ENCODE results near the gene VCP. TPM values are rescaled to one million over a fixed set of nuclear protein-coding genes. Genes with fewer than 3 reads are reported as not detected.

The VCP gene
- total RNA-seq, 2 experiments from 2014 or later, result 215 to 224 TPM

GRCh38 chr9:35059438-35059837, 13.0 kb downstream of the VCP start:
- no peaks in the 10 kb centered on the region for H3K4me1 Mint-ChIP-seq (ENCODE audit: low read depth)
- no peak overlapping the region for H3K4me3 Mint-ChIP-seq
- no peak for DNase-seq
- H3K27ac Mint-ChIP-seq, result peak overlapping the region; percentile 31
- ATAC-seq, result no peak
- no peaks in the 10 kb centered on the region for H3K27me3 Mint-ChIP-seq
- TF ChIP-seq, protein P1, sequence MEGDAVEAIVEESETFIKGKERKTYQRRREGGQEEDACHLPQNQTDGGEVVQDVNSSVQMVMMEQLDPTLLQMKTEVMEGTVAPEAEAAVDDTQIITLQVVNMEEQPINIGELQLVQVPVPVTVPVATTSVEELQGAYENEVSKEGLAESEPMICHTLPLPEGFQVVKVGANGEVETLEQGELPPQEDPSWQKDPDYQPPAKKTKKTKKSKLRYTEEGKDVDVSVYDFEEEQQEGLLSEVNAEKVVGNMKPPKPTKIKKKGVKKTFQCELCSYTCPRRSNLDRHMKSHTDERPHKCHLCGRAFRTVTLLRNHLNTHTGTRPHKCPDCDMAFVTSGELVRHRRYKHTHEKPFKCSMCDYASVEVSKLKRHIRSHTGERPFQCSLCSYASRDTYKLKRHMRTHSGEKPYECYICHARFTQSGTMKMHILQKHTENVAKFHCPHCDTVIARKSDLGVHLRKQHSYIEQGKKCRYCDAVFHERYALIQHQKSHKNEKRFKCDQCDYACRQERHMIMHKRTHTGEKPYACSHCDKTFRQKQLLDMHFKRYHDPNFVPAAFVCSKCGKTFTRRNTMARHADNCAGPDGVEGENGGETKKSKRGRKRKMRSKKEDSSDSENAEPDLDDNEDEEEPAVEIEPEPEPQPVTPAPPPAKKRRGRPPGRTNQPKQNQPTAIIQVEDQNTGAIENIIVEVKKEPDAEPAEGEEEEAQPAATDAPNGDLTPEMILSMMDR (IDR thresholded peaks at IDR 0.05), result no peak
- ChIA-PET CTCF (no interaction called here), POLR2A (interaction anchor here (0.8 to 1.6 kb wide), 3 partner anchors 8 to 12 kb away, joined by 3 to 8 read pairs (median 6); no protein-coding TSS in a partner anchor)
- H3K36me3 Mint-ChIP-seq (ENCODE audit: low read depth), result peaks cover 82% of the 10 kb centered on the region
- no peaks in the 10 kb centered on the region for H3K9me3 Mint-ChIP-seq
- intact Hi-C loops (cut with micrococcal nuclease), result no loop called here

GRCh38 chr9:35057271-35057620, 15.2 kb downstream of the VCP start:
- no peak overlapping the region for H3K27ac Mint-ChIP-seq
- TF ChIP-seq, protein P1 (IDR thresholded peaks at IDR 0.05), result no peak
- ChIA-PET POLR2A (interaction anchor here (1.1 to 2.9 kb wide), 2 partner anchors 11 to 15 kb away, joined by 8 to 14 read pairs; partner anchors contain the start of gene VCP), CTCF (interaction anchor here (1.4 kb wide), 1 partner anchor 14 kb away, joined by 3 read pairs; no protein-coding TSS in a partner anchor)
- DNase-seq (no peak), ATAC-seq (no peak)
- H3K4me3 Mint-ChIP-seq, result no peak overlapping the region
- no peaks in the 10 kb centered on the region for H3K4me1 Mint-ChIP-seq (ENCODE audit: low read depth)
- intact Hi-C loops (cut with micrococcal nuclease), result no loop called here
- H3K9me3 Mint-ChIP-seq, result no peaks in the 10 kb centered on the region
- H3K27me3 Mint-ChIP-seq, result no peaks in the 10 kb centered on the region
- H3K36me3 Mint-ChIP-seq (ENCODE audit: low read depth), result peaks cover 72% of the 10 kb centered on the region

GRCh38 chr9:35056571-35057270, 15.7 kb downstream of the VCP start:
- ATAC-seq (no peak), DNase-seq (no peak)
- no peak overlapping the region for H3K27ac Mint-ChIP-seq
- H3K9me3 Mint-ChIP-seq, result no peaks in the 10 kb centered on the region
- ChIA-PET POLR2A (interaction anchor here (1.1 to 2.9 kb wide), 2 partner anchors 12 to 15 kb away, joined by 8 to 14 read pairs; partner anchors contain the start of gene VCP), CTCF (interaction anchor here (1.4 kb wide), 1 partner anchor 15 kb away, joined by 3 read pairs; no protein-coding TSS in a partner anchor)
- H3K36me3 Mint-ChIP-seq (ENCODE audit: low read depth), result peaks cover 67% of the 10 kb centered on the region
- no peak overlapping the region for H3K4me3 Mint-ChIP-seq
- no peaks in the 10 kb centered on the region for H3K27me3 Mint-ChIP-seq
- intact Hi-C loops (cut with micrococcal nuclease), result no loop called here
- TF ChIP-seq, protein P1 (IDR thresholded peaks at IDR 0.05), result no peak
- H3K4me1 Mint-ChIP-seq (ENCODE audit: low read depth), result no peaks in the 10 kb centered on the region

DNA sequence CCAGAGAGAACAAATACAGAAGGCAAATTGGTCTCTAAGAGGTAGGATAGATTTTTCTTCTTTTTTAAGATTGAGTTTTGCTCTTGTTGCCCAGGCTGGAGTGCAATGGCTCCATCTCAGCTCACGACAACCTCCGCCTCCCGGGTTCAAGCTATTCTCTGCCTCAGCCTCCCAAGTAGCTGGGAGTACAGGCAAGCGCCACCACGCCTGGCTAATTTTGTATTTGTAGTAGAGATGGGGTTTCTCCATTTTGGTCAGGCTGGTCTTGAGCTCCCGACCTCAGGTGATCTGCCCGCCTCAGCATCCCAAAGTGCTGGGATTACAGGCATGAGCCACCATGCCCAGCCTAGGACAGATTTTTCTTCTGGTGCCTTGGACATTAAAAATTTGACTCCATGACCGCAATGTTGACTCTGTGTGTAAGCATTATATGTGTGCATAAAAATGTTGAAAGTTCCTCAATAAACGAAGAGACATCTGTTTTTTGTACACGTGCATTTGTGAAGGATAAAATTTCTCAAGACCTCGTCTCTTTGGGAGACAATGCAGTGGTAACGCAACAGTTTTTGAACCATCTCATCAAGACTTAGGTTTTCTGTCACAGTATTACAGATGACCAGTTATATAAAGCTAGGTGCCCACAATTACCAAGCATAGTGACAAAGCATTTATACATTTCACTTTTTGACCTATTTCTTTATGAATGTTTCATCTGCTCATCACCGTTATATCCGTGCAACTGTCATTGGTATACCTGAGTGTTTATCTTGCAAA, 17.4 kb downstream of the VCP start:
- ChIA-PET CTCF (no interaction called here), POLR2A (interaction anchor here (1.5 to 2.9 kb wide), 2 partner anchors 9 to 17 kb away, joined by 3 to 14 read pairs; partner anchors contain the start of gene VCP)
- Mint-ChIP-seq H3K4me3 (no peak overlapping the region), H3K27me3 (no peaks in the 10 kb centered on the region), H3K27ac (no peak overlapping the region), H3K4me1 (ENCODE audit: low read depth) (no peaks in the 10 kb centered on the region), H3K9me3 (no peaks in the 10 kb centered on the region), H3K36me3 (ENCODE audit: low read depth) (peaks cover 56% of the 10 kb centered on the region)
- TF ChIP-seq, protein P1 (IDR thresholded peaks at IDR 0.05), result no peak
- DNase-seq (no peak), ATAC-seq (no peak)
- intact Hi-C loops (cut with micrococcal nuclease), result no loop called here

All from activated CD8-positive, alpha-beta T cell treated with anti-CD3 and anti-CD28 coated beads for 36 hours (primary cell).